HG02852 (cell line): Measurements from ENCODE around the gene YPEL3.
"Not testable (repeated sequence)": the region's sequence is repeated elsewhere in the genome, so short reads cannot be mapped to it uniquely, and the experiment has no call there.

Experiments
- ATAC-seq: cut with Tn5 transposase; IDR thresholded peaks from one replicate; pipeline ENCODE4 v1.9.1; 2021; ENCODE audit warnings: mild to moderate bottlenecking, moderate library complexity; ENCODE audit not compliant: unreplicated experiment

The YPEL3 gene

GRCh38 chr16:30117768-30118167 lies 21.8 kb upstream of the YPEL3 start:
- no peak for ATAC-seq

DNA sequence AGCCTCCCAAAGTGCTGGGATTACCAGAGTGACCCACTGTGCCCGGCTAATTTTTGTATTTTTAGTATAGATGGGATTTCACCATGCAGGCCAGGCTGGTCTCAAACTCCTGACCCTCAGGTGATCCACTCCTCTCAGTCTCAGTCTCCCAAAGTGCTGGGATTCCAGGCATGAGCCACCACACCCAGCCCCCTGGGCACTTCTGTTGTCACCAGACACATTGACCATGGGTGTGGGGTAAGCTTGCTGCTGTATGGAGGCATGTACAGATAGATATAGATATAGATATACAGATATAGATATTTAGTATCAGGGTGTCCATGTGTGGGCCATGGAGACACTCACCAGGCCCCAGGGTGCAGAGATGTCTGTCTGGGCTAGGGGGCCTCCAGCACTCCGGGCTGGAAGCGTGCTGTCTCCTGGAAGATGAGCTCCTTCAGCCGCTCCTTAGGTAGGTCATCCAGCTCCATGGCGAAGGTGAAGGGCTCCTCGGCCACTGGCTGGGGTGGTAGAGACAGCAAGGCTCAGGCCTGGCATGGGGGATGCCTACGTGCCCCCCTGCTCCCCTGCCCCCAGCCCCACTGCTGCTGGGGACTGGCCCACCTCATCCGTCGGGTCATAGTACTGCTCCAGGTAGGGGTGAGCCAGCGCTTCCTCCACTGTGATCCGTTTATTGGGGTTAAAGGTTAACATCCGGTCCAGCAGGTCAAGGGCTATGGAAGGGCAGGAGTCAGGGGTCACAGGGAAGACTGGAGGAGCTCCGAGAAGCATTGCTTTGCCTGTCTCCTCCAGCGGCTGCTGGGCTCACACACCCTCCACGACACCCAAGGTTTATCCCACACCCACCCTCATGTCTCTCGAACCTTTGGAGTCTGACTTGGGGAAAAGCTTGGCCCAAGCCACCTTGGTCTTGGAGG lies 20.5 kb upstream of the YPEL3 start:
- no peak for ATAC-seq

GRCh38 chr16:30115238-30115637 lies 19.2 kb upstream of the YPEL3 start:
- no peak for ATAC-seq

DNA sequence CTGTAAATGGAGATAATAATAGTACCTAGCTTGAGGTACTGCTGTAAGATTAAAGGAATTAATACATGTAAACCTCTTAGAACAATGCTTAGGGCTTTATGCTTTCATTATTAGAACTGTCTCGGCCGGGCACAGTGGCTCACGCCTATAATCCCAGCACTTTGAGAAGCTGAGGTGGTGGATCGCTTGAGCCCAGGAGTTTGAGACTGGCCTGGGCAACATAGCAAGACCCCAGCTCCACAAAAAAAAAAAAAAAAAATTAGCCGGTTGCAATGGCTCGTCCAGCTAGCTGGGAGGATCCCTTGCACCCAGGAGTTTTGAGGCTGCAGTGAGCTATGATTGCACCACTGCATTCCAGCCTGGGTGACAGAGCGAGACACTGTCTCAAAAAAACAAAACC lies 18.8 kb upstream of the YPEL3 start:
- ATAC-seq, result not testable (repeated sequence)

DNA sequence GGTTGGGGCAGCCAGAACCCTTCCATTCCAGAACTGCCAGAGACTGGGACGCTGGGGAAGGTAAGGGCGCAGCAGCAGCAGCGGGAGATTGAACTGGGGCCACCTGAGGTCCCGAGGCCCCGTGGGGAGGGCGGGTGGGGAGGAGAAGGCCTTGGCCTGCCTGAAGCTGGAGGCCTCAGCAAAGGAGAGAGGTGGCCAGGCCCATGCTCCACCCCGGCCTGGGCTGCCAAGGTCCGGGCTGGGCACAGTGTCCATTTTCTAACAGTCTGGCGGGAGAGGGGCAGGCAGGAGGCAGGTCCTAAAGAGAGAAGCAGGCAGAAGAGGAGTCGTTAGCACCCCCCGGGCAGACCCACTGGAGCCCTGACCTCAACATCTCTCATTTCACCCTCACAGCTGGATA lies 18.4 kb upstream of the YPEL3 start:
- no peak for ATAC-seq

GRCh38 chr16:30113711-30114333 lies 17.8 kb upstream of the YPEL3 start:
- no peak for ATAC-seq

- ATAC-seq, result no peak
Observed at GRCh38 chr16:30113031-30113710, 17.2 kb upstream of the YPEL3 start, which contains the start of gene GDPD3. Gene GDPD3, minus strand, starts transcription at chr16:30113537. Its CDS starts 59 bp downstream, at chr16:30113478.

- ATAC-seq, result no peak
Observed at GRCh38 chr16:30112197-30113030, 16.4 kb upstream of the YPEL3 start.

DNA sequence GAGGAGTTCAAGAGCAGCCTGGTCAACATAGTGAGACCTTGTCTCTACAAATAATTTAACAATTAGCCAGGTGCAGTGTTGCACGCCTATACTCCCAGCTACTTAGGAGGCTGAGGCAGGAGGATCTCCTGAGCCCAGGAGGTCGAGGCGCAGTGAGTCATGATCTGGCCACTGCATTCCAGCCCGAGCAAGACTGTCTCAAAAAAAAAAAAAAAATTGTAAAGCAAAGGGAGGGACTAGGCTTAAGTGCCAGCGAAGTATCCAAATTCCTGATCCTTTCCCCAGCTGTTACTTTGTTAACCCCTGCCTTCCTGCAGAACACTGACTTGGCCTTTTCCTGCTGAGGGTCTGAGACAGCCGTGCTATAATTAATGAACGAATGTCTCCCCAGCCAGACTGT lies 14.6 kb upstream of the YPEL3 start:
- no peak for ATAC-seq

GRCh38 chr16:30108059-30108850 lies 12.2 kb upstream of the YPEL3 start:
- ATAC-seq, result no peak

DNA sequence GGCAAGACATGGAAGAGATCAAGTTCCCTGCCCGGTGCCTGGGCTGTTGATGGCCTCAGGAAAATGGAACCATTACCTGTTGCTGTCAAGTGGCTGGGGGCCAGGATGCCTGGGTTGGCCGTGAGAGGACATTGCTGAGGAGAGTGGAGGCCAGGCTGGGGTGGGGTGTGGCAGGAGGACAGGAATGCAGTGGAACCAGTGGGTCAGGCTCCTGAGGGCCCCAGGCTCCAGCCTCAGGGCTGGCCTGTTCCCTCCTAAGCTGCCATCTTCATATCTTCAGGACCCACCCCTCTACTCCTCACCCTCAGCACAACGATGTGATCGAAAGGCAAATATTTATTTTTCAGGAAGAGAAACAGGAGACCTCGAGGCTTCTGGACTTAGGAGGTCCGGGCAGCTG lies 8.5 kb upstream of the YPEL3 start:
- no peak for ATAC-seq

DNA sequence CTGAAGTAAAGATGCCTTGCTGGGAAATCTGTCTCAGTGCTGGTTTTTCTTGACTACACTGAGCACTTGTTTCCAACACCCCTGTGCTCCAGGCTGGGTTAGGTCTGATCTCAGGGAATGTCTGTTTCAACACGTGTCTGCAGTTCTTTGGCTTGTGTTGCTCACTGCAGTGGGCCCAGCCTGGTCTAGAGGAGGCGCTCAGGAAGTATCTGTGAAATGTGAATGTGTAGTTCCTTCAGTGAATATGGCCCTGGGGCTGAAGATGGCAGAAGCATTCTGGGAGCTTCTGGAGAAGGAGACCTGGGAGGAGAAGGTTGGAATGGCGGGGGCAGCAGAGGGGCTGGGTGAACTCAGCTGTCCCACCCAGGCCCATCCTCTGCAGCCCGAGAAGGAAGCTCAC lies 8.1 kb upstream of the YPEL3 start:
- ATAC-seq, result no peak

GRCh38 chr16:30096862-30097563 lies 1.0 kb upstream of the YPEL3 start:
- ATAC-seq, result no peak

DNA sequence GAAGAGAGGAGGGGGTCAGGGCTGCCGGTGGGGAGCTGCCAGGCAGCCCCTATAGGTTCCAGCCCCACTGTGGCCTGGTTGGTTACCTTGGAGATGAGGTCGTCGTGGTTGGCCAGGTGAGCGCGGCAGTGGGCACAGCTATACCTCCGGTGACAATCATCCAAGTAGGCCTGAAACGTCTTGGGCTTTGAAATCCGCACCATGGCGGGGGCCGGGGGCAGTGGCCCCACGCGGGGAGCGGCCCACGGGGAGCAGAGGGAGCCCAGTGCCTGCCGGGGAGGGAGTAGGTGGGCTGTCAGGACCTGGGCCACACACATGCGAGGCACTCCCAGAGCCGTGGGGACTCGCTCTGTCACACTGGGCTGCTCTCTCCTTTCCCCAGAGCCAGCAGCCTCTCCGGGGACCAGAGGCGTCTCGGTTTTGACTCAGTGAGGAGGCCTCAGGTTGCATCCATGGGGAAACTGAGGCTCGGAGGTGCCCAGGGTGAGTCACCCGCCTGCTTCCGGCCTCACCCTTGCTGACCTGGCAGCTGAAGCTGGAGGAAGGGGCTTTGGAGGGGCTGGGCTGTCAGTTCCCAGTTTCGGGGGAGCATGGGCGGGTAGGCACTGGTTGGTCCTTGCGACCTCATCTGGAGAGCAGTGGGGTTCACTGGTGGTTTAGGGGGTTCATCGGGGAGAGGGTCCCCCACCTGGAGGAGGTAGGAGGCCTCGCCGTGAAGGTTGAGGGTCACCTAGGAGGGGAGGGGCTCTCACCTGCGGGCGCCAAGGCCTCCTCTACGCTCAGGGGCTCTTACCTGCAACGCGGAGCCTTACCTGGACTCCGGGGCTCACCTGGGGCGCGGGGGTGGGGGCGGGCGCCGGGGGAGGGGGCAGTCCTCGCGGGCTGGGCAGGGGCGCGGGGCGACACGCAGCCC lies 591 bp downstream of the YPEL3 start:
- ATAC-seq, result no peak

DNA sequence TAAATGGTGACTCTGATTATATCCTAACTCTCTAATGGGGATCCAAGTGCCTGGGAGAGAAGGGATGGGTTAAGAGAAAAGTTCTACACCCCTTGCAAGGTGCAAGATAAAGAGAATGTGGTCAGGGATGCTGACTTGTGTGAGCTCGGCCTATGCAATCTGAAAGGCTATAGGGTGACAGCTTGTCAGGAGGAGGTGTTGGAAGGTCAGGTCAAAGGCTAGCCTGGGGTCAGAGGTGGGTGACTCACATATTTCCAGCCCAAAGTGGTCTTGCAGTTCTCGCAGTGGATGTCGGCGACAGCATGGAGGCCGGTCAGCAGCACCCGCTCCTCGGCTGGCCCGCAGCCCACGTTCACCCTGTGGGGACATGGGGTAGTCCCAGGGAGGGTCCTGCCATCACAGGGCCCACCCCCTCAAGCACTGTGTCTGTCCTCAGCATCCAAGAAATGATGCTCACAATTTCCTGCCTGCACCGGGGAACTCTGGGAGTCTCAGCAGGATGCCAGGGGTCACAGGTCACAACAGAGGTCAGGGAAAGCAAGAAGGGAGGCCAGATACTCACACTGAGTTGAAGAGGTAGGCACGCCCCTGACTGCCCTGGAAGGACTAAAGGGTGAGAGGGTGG lies 1.4 kb downstream of the YPEL3 start:
- ATAC-seq, result no peak

GRCh38 chr16:30092373-30093010 lies 3.5 kb downstream of the YPEL3 start:
- peak; percentile 38 for ATAC-seq
